Peyer's patch (tissue), 4 donors: ENCODE data around the gene CAMK2B. TPM values are rescaled to one million over a fixed set of nuclear protein-coding genes. Genes with fewer than 3 reads are reported as not detected.

Source experiments
- DNase-seq, 3 donors: peaks; one replicate each; pipeline ENCODE4 v3.0.0-alpha.2; 2017 to 2019
- H3K27ac ChIP-seq, 4 donors: fragments of 200-600 bp; sonication (generic); one replicate each; pipeline ENCODE4 v1.5.1; 2016 to 2019
- H3K27me3 ChIP-seq, 2 donors: fragments of 200-600 bp; sonication (generic); one replicate each; pipeline ENCODE4 v1.5.1; 2019
- H3K36me3 ChIP-seq, 3 donors: fragments of 200-600 bp; sonication (generic); one replicate each; pipeline ENCODE4 v1.5.1; 2016 to 2019
- H3K4me1 ChIP-seq, 4 donors: fragments of 200-600 bp; sonication (generic); one replicate each; pipeline ENCODE4 v1.5.1; 2016 to 2019
- H3K4me3 ChIP-seq, 4 donors: fragments of 200-600 bp; sonication (generic); 1 replicate in 3 of 4; 2 replicates in 1 of 4; pipeline ENCODE4 v1.5.1; 2016 to 2019; ENCODE audit warnings: mild to moderate bottlenecking in 1 of 4
- H3K9me3 ChIP-seq, 4 donors: fragments of 200-600 bp; sonication (generic); one replicate each; pipeline ENCODE4 v1.5.1; 2016 to 2019; ENCODE audit warnings: mild to moderate bottlenecking in 1 of 4
- POLR2A ChIP-seq, 2 donors: fragments of 450-650 bp; IDR thresholded peaks; one replicate each; pipeline ENCODE4 v1.5.1; 2017; ENCODE audit warnings: antibody characterized with exemption in 2 of 2, mild to moderate bottlenecking in 2 of 2, moderate library complexity in 2 of 2
- total RNA-seq, 4 donors: library from RNA; depleted of rRNA; stranded (reverse); fragments of >200 nt; gene quantifications; one replicate each; pipeline ENCODE4 v1.1.0, GENCODE V29; 2016
- TF ChIP-seq, protein P1 (sequence below), 6 experiments: fragments of 450-650 bp in 4 of 6; fragments of 200-600 bp in 2 of 6; sonication (generic) in 1 of 6; IDR thresholded peaks; one replicate each; pipeline ENCODE4 v1.5.1; 2017 to 2019; ENCODE audit warnings: antibody characterized with exemption in 6 of 6, mild to moderate bottlenecking in 3 of 6, moderate library complexity in 1 of 6

CAMK2B gene
- total RNA-seq, 4 donors from 2014 or later: 0.67 to 3.9 (median 2.2) TPM

DNA sequence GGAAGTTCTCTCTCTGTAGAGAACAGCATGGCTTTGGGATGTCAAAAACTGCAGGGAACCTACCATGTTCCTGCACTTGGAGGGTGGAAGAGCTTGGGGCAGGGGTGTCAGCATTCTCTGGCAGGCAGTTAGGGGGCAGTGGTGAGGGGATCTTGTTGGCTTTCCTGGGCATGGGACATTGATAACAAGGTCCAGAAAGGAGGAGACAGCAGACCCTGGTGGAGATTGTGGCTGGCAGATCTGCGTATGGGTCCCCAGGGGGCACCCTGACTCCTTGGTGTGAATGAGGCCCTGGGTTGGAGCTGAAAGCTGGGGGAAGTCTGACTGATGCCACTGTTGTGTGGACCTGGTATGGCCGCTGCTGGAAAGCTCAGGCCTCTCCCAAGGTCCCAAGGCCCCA is 22.9 kb upstream of the CAMK2B start:
- no peaks in the 10 kb centered on the region for H3K36me3 ChIP-seq
- H3K27me3 ChIP-seq: no peaks in the 10 kb centered on the region
- no peaks in the 10 kb centered on the region for H3K9me3 ChIP-seq
- no peak overlapping the region for H3K4me3 ChIP-seq
- no peak for DNase-seq
- H3K27ac ChIP-seq: no peak overlapping the region
- no peaks in the 10 kb centered on the region for H3K4me1 ChIP-seq
- TF ChIP-seq, protein P1, sequence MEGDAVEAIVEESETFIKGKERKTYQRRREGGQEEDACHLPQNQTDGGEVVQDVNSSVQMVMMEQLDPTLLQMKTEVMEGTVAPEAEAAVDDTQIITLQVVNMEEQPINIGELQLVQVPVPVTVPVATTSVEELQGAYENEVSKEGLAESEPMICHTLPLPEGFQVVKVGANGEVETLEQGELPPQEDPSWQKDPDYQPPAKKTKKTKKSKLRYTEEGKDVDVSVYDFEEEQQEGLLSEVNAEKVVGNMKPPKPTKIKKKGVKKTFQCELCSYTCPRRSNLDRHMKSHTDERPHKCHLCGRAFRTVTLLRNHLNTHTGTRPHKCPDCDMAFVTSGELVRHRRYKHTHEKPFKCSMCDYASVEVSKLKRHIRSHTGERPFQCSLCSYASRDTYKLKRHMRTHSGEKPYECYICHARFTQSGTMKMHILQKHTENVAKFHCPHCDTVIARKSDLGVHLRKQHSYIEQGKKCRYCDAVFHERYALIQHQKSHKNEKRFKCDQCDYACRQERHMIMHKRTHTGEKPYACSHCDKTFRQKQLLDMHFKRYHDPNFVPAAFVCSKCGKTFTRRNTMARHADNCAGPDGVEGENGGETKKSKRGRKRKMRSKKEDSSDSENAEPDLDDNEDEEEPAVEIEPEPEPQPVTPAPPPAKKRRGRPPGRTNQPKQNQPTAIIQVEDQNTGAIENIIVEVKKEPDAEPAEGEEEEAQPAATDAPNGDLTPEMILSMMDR (IDR thresholded peaks at IDR 0.05): no peak
- TF ChIP-seq POLR2A (IDR thresholded peaks at IDR 0.05): no peak

DNA sequence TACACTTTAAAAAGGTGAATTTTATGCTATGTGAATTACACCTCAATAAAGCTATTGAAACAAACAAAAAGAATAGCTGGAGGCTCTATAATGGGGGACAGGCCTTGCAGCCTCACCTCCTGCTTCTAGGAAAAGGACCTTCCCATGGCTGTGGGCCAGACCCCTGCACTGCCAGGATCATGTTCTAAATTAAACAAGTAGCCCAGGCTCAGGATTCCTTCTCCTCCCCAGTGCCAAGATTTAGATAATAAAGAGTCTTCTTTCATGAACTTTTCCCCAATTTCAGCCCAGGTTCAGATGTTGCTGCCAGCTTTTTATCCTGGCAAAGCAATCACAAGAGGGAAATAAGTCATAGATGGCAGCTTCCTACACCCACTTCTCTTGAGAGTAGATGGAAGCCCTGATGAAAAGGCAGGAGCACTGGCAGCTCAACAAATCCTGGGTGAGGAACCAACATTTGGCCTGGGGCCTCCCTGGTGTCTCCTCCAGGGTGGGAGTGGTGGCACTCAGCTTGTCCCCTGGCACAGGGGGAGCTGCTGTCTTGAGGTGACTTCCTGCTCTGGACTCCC is 22.2 kb upstream of the CAMK2B start:
- TF ChIP-seq, protein P1 (IDR thresholded peaks at IDR 0.05): no peak
- TF ChIP-seq POLR2A (IDR thresholded peaks at IDR 0.05): no peak
- H3K4me3 ChIP-seq: no peak overlapping the region
- no peaks in the 10 kb centered on the region for H3K4me1 ChIP-seq
- no peak overlapping the region for H3K27ac ChIP-seq
- DNase-seq: no peak
- H3K9me3 ChIP-seq: no peaks in the 10 kb centered on the region
- H3K27me3 ChIP-seq: no peaks in the 10 kb centered on the region
- no peaks in the 10 kb centered on the region for H3K36me3 ChIP-seq

DNA sequence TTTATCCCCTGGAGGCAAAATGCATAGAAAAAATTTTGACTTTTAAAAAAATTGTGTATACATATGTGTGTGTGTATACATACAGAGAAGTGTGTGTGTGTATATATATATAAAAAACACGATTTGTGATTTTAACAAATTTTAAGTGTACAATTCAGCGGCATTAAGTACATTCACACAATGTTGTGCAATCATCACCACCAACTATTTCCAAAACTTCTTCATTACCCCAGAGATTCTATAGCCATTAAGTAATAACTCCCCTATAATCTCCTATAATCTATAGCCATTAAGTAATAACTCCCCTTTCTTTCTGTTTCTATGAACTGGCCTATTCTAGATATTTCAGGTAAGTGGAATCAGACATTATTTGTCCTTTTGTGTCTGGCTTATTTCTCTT is 20.7 kb upstream of the CAMK2B start:
- H3K27ac ChIP-seq: no peak overlapping the region
- no peaks in the 10 kb centered on the region for H3K36me3 ChIP-seq
- no peaks in the 10 kb centered on the region for H3K27me3 ChIP-seq
- H3K4me3 ChIP-seq: no peak overlapping the region
- no peak for DNase-seq
- no peaks in the 10 kb centered on the region for H3K9me3 ChIP-seq
- TF ChIP-seq, protein P1 (IDR thresholded peaks at IDR 0.05): no peak
- H3K4me1 ChIP-seq: no peaks in the 10 kb centered on the region

DNA sequence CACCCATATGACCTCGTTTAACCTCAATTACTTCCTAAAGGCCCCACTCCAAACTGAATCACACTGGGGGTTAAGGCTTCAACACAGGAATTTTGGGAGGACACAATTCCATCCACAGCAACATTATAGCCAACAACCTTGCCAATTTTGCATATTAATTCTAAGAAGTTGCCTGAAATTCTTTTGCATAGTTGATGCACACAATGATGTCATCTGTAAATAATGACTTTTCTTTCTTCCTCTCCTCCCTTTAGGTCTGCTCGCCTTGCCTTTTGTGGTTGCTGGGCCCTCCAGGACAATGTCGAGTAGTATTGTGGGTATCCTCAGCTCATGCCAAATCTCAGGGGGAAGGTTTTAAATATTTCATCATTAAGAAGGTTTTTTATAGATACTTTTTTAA is 16.0 kb upstream of the CAMK2B start:
- Histone ChIP-seq H3K27me3 (no peaks in the 10 kb centered on the region), H3K9me3 (peaks cover 0 to 3% (median 0%) of the 10 kb centered on the region in 4 donors), H3K4me3 (no peak overlapping the region), H3K36me3 (no peaks in the 10 kb centered on the region), H3K4me1 (no peaks in the 10 kb centered on the region), H3K27ac (no peak overlapping the region)
- no peak for DNase-seq
- TF ChIP-seq, protein P1 (IDR thresholded peaks at IDR 0.05): no peak
- TF ChIP-seq POLR2A (IDR thresholded peaks at IDR 0.05): no peak

DNA sequence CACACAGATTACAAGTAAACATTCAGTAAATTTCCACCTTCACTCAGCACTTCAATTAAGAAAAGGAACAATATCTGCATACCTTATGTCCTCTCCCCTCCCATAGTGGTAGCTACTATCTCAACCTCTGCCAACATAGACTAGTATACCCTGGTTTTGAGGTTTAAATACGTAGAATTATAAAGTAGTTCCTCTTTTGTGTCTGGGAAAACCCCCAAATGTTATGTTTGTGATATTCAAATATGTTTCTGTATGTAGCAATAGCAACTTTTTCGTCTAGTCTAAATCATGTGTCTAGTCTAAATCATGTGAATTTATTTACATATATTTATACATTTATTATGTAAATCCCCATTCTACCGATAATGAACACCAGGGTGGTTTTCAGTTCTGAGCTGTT is 13.2 kb upstream of the CAMK2B start:
- Histone ChIP-seq H3K27ac (no peak overlapping the region), H3K4me3 (no peak overlapping the region), H3K4me1 (no peaks in the 10 kb centered on the region), H3K36me3 (no peaks in the 10 kb centered on the region), H3K27me3 (no peaks in the 10 kb centered on the region), H3K9me3 (peaks cover 0 to 3% (median 0%) of the 10 kb centered on the region in 4 donors)
- DNase-seq: no peak
- no peak for TF ChIP-seq POLR2A (IDR thresholded peaks at IDR 0.05)

DNA sequence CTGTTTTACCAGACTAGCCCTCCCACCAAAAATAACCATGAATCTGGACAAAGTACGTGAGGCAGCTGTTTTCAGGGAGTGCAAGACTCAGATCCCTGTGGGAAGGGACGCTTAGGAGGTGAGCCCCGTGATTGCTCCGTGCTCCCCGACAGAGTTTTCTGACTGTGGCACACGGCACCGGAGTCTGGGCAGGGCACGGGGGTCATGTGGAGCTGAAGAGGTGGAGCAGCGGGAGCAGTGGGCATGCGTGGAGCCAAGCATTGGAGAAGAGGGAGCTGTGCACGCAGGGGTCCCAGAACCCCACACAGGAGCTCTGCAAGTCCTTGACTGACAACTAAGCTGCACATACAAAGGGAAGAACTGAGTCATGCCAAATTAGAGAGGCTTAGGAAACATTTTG is 11.1 kb upstream of the CAMK2B start:
- no peak overlapping the region for H3K4me3 ChIP-seq
- no peaks in the 10 kb centered on the region for H3K27me3 ChIP-seq
- no peak for DNase-seq
- TF ChIP-seq POLR2A (IDR thresholded peaks at IDR 0.05): no peak
- TF ChIP-seq, protein P1 (IDR thresholded peaks at IDR 0.05): no peak
- no peaks in the 10 kb centered on the region for H3K4me1 ChIP-seq
- H3K36me3 ChIP-seq: no peaks in the 10 kb centered on the region
- H3K9me3 ChIP-seq: peaks cover 0 to 3% (median 0%) of the 10 kb centered on the region in 4 donors
- no peak overlapping the region for H3K27ac ChIP-seq
